ENCODE results near the gene ASB17.

DNA sequence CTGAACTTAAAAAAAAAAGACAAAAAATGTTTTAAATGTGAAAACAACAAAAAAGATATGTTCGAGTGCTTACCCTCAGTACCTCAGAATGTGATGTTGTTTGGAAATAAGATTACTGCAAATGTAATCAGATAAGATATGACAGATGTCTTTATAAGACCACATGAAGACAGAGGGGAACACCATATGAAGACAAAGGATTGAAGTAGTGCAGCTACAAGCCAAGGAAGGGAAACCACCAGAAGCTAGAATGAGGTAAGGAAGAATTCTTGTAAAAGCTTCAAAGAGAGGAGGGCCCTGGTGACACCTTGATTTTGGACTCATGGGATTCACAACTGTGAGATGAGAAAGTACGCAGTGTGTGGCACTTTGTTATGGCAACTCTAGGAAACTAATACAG, 15.4 kb downstream of the ASB17 start:
- TF ChIP-seq POLR2A (IDR thresholded peaks at IDR 0.05), result no peak
- no peak for TF ChIP-seq CTCF (IDR thresholded peaks at IDR 0.05)

Data from ovary (tissue), 3 donors.